Neural progenitor cell (in vitro differentiated cells): Measurements from ENCODE around the gene UBC.

Experiments used
- EZH2 ChIP-seq: fragments of 200-600 bp; sonication (generic); IDR thresholded peaks from 2 replicates; pipeline ENCODE4 v1.6.1; 2017; ENCODE audit warnings: antibody characterized with exemption, mild to moderate bottlenecking, moderate library complexity
- TF ChIP-seq, protein P1 (sequence below): fragments of 200-600 bp; sonication (generic); IDR thresholded peaks from 2 replicates; pipeline ENCODE4 v1.5.1; 2017; ENCODE audit warnings: antibody characterized with exemption, mild to moderate bottlenecking

DNA sequence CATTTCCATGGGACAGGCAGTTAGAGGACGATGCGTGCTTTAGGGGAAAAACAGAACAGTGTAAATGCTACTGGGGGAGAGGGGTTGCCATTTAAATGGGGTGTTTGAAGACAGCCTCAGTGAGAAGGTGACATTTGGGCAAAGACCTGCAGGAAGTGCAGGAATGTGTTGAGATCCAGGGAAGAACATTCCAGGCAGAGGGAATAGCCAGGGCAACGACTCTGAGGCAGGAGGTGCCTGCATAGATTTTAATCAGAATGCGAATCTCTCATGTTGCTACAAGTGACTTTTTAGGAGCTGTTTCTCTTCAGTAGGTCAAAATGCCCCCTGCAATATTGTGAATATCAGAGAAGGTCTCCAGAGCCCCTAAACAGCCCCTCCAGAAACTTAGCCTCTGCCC lies 43.2 kb downstream of the UBC start:
- TF ChIP-seq, protein P1, sequence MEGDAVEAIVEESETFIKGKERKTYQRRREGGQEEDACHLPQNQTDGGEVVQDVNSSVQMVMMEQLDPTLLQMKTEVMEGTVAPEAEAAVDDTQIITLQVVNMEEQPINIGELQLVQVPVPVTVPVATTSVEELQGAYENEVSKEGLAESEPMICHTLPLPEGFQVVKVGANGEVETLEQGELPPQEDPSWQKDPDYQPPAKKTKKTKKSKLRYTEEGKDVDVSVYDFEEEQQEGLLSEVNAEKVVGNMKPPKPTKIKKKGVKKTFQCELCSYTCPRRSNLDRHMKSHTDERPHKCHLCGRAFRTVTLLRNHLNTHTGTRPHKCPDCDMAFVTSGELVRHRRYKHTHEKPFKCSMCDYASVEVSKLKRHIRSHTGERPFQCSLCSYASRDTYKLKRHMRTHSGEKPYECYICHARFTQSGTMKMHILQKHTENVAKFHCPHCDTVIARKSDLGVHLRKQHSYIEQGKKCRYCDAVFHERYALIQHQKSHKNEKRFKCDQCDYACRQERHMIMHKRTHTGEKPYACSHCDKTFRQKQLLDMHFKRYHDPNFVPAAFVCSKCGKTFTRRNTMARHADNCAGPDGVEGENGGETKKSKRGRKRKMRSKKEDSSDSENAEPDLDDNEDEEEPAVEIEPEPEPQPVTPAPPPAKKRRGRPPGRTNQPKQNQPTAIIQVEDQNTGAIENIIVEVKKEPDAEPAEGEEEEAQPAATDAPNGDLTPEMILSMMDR = no peak
- TF ChIP-seq EZH2 = no peak
